Body of pancreas (tissue), 4 donors: ENCODE results near the gene PLEKHB1. TPM values are rescaled to one million over a fixed set of nuclear protein-coding genes. Genes with fewer than 3 reads are reported as not detected.

Experiments used
- ATAC-seq: fragments of 150-250 bp; one replicate; pipeline ENCODE4 v1.9.1; 2016
- DNase-seq, 4 donors: peaks; one replicate each; pipeline ENCODE4 v3.0.0-alpha.2; 2019
- H3K27ac ChIP-seq, 4 donors: fragments of 200-600 bp; sonication (generic); 1 replicate in 3 of 4; 2 replicates in 1 of 4; pipeline versions ENCODE4 v1.5.1 to v1.6.1; 2016 to 2019; ENCODE audit warnings: mild to moderate bottlenecking in 1 of 4, mixed read lengths in 1 of 4, moderate library complexity in 1 of 4
- H3K27me3 ChIP-seq, 2 donors: fragments of 200-600 bp; sonication (generic); one replicate each; pipeline ENCODE4 v1.6.0; 2016; ENCODE audit warnings: mild to moderate bottlenecking in 1 of 2
- H3K36me3 ChIP-seq, 2 donors: fragments of 200-600 bp; sonication (generic); replicated peaks in 1 of 2; 2 replicates each; pipeline ENCODE4 v1.5.1; 2016; ENCODE audit warnings: low read depth in 2 of 2; ENCODE audit not compliant: insufficient read depth in 1 of 2
- H3K4me1 ChIP-seq: fragments of 200-600 bp; sonication (generic); one replicate; pipeline ENCODE4 v1.6.0; 2016
- H3K4me3 ChIP-seq, 2 donors: fragments of 200-600 bp; sonication (generic); 1 replicate in 1 of 2; 2 replicates in 1 of 2; pipeline ENCODE4 v1.5.1; 2016 to 2019
- H3K9me3 ChIP-seq, 3 donors: fragments of 200-600 bp; sonication (generic); 1 replicate in 2 of 3; 2 replicates in 1 of 3; pipeline ENCODE4 v1.5.1; 2016
- CTCF ChIP-seq, 7 experiments: fragments of 450-650 bp in 4 of 7; fragments of 200-600 bp in 3 of 7; sonication (generic) in 3 of 7; IDR thresholded peaks; one replicate each; pipeline ENCODE4 v1.5.1; 2016 to 2019; ENCODE audit warnings: antibody characterized with exemption in 7 of 7
- POLR2A ChIP-seq, 3 donors: fragments of 450-650 bp; IDR thresholded peaks; one replicate each; pipeline ENCODE4 v1.6.1; 2016; ENCODE audit warnings: antibody characterized with exemption in 3 of 3, mild to moderate bottlenecking in 2 of 3
- WGBS, 2 donors: methylation state at CpG; one replicate each; pipeline ENCODE4 v1.1.5; 2017; 5-methylcytosine and 5-hydroxymethylcytosine counted together
- intact Hi-C: fragments of 100-400 bp; cut with DNase I; formaldehyde crosslinking; loops from one replicate; pipeline ENCODE4 v1.15.1; 2023
- total RNA-seq, 2 donors: library from RNA; depleted of rRNA; stranded (reverse); fragments of >200 nt; gene quantifications; one replicate each; pipeline ENCODE4 v1.1.0, GENCODE V29; 2016

PLEKHB1 gene
- total RNA-seq, 2 donors from 2014 or later: 22.4 to 42.5 TPM

DNA sequence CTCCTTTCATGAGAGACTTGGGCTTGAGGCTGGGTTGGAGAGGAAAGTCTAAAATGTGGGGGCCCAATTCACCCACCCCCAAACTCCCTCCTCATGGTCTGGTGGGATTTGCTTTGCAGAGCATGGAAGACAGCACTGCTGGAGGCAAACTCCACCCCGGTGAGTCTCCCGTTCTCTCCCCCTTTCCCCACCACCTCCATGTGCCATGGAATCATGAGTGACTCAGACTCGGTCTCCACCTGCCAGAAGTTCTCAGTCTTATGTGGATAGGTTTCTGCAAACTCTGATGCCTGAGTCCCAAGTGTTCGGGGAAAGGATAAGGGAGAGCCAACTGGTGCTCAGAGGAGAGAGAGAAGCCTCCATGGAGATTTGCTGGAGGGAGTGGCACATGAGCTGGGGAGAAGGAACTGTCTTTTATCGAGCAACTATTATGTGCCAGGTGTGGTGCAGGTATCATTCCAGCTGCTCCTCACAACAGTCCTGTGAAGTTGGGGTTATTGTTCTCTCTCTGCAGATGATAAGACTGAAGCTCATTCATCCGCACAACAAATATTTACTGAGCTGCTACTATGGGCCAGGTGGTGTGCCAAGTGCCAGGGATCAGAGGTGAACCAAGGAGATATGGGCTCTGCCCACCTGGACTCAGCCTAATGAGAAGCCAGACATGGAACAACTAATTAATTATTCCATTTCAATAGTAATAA is 6.6 kb downstream of the PLEKHB1 start:
- TF ChIP-seq POLR2A (IDR thresholded peaks at IDR 0.05) (no peak), CTCF (IDR thresholded peaks at IDR 0.05) (no peak)
- Histone ChIP-seq H3K4me3 (no peak overlapping the region), H3K27me3 (no peaks in the 10 kb centered on the region), H3K36me3 (no peaks in the 10 kb centered on the region), H3K9me3 (no peaks in the 10 kb centered on the region), H3K4me1 (peaks cover 12% of the 10 kb centered on the region), H3K27ac (peak overlapping the region in 3 of 4 donors; percentile 47 to 63 (median 54))
- 72 to 74% methylated on average over 6 of the region's 6 CpGs for WGBS, 2 donors
- DNase-seq (no peak), ATAC-seq (no peak)
- intact Hi-C loops: no loop called here

DNA sequence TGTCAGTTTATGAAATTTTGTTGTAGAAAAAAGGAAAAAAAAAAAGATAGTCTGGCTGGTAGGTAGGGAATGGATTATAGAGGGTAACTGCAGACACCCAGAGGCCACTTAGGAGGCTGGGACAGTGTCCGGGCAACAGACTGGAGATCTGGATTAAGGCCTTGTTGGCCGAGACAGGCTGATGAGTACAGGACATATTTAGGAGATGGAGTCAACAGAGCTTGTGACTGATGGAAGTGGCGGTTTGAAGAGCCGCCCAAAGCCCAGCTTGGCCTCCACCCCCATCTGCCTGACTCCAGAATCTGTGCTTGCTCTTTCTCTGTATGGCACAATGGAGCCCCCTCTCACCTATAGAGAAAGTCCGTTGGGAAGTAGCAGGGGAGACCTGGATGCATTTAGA is 7.6 kb downstream of the PLEKHB1 start:
- no peak overlapping the region for H3K4me3 ChIP-seq
- TF ChIP-seq POLR2A (IDR thresholded peaks at IDR 0.05) (no peak), CTCF (IDR thresholded peaks at IDR 0.05) (no peak)
- ATAC-seq: no peak
- WGBS, 2 donors: 87 to 88% methylated on average over 5 of the region's 5 CpGs
- no peaks in the 10 kb centered on the region for H3K9me3 ChIP-seq
- H3K36me3 ChIP-seq: no peaks in the 10 kb centered on the region
- H3K27ac ChIP-seq: no peak overlapping the region
- intact Hi-C loops: no loop called here
- no peak for DNase-seq
- H3K27me3 ChIP-seq: no peaks in the 10 kb centered on the region
- H3K4me1 ChIP-seq: peaks cover 11% of the 10 kb centered on the region

GRCh38 chr11:73654482-73655021 is 8.2 kb downstream of the PLEKHB1 start:
- no peak overlapping the region for H3K4me3 ChIP-seq
- intact Hi-C loops: no loop called here
- ATAC-seq (no peak), DNase-seq (no peak)
- H3K27me3 ChIP-seq: no peaks in the 10 kb centered on the region
- TF ChIP-seq POLR2A (IDR thresholded peaks at IDR 0.05) (no peak), CTCF (IDR thresholded peaks at IDR 0.05) (no peak)
- no peaks in the 10 kb centered on the region for H3K36me3 ChIP-seq
- WGBS, 2 donors: 86 to 92% methylated on average over 7 of the region's 7 CpGs
- H3K27ac ChIP-seq: no peak overlapping the region
- no peaks in the 10 kb centered on the region for H3K9me3 ChIP-seq
- H3K4me1 ChIP-seq: peaks cover 11% of the 10 kb centered on the region

DNA sequence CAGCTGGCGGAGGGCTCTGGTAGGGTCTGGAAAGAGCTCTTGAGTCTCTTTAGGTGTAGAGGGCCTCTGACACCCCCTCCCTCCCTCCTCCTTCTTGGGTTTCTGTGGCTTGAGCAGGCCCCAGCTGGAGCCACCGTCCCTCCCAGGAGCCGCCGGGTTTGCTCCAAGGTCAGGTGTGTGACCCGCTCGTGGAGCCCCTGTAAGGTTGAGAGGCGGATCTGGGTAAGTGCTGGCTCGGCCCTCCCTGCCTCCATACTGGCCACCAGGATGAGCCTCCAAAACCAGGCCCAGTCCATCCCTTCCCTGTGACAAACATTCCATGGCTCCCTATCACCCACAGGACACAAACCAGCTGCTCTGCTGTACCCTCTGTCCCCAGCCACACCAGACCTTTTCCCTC is 9.3 kb downstream of the PLEKHB1 start:
- 89 to 100% methylated on average over 1 to 8 of the region's 8 CpGs for WGBS, 2 donors
- Histone ChIP-seq H3K27ac (no peak overlapping the region), H3K4me1 (peaks cover 12% of the 10 kb centered on the region), H3K27me3 (no peaks in the 10 kb centered on the region), H3K36me3 (no peaks in the 10 kb centered on the region), H3K9me3 (no peaks in the 10 kb centered on the region), H3K4me3 (no peak overlapping the region)
- intact Hi-C loops: no loop called here
- DNase-seq: no peak
- no peak for TF ChIP-seq POLR2A (IDR thresholded peaks at IDR 0.05)
- no peak for TF ChIP-seq CTCF (IDR thresholded peaks at IDR 0.05)
- no peak for ATAC-seq

DNA sequence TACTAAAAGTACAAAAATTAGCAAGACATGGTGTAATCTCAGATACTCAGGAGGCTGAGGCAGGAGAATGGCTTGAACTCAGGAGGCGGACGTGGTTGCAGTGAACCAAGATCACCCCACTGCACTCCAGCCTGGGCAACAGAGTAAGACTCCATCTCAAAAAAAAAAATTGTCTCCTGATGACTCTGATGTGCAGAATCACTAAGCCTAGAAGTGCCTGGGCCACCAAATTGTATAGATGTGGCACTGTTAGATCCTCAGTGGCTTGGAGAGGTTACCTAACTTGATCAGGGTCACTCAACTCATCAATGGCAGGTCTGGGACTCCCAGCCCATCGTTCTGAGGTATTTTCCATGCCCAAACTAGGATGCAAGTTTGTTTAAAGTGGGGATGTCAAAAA is 10.6 kb downstream of the PLEKHB1 start:
- 63 to 77% methylated on average over 3 of the region's 3 CpGs for WGBS, 2 donors
- Histone ChIP-seq H3K4me1 (peaks cover 10% of the 10 kb centered on the region), H3K9me3 (no peaks in the 10 kb centered on the region), H3K4me3 (no peak overlapping the region), H3K36me3 (no peaks in the 10 kb centered on the region), H3K27me3 (no peaks in the 10 kb centered on the region), H3K27ac (no peak overlapping the region)
- intact Hi-C loops: no loop called here
- no peak for DNase-seq
- ATAC-seq: no peak
- no peak for TF ChIP-seq CTCF (IDR thresholded peaks at IDR 0.05)
- TF ChIP-seq POLR2A (IDR thresholded peaks at IDR 0.05): no peak
